K562 (cell line): ENCODE data around the gene MYOM1. TPM values are rescaled to one million over a fixed set of nuclear protein-coding genes. Genes with fewer than 3 reads are reported as not detected.

Experiments used
- CBX8 ChIP-seq: fragments of 200-600 bp; sonication (generic); IDR thresholded peaks from 2 replicates; pipeline ENCODE4 v1.6.1; 2012; ENCODE audit warnings: borderline replicate concordance, mixed run types, low read depth, mild to moderate bottlenecking, moderate library complexity, mixed read lengths, low read length, control low read depth, inconsistent platforms; ENCODE audit not compliant: poor library complexity, severe bottlenecking; ENCODE audit errors: extremely low read depth
- CGGBP1 ChIP-seq: fragments of 250-450 bp; sonication (Bioruptor Pico); IDR thresholded peaks from 2 replicates; pipeline ENCODE4 v1.9.0; 2021; ENCODE audit warnings: mild to moderate bottlenecking
- CHD1 ChIP-seq: fragments of 200-600 bp; sonication (generic); IDR thresholded peaks from one replicate; pipeline ENCODE4 v1.6.1; 2012; ENCODE audit warnings: mild to moderate bottlenecking, moderate library complexity, low read length, inconsistent platforms
- CXXC5 ChIP-seq: fragments of 250-450 bp; sonication (Bioruptor Pico); IDR thresholded peaks from 2 replicates; pipeline ENCODE4 v1.8.0; 2022; ENCODE audit warnings: inconsistent platforms, mild to moderate bottlenecking, moderate library complexity
- EHMT2 ChIP-seq: fragments of 450-650 bp; IDR thresholded peaks from 2 replicates; pipeline ENCODE4 v1.6.1; 2018; ENCODE audit warnings: antibody characterized with exemption
- ERF ChIP-seq: fragments of 450-650 bp; formaldehyde crosslinking; IDR thresholded peaks from 2 replicates; pipeline ENCODE4 v1.4.0; 2020; ENCODE audit warnings: mild to moderate bottlenecking, mixed read lengths
- ESRRA ChIP-seq: fragments of 450-650 bp; IDR thresholded peaks from 2 replicates; pipeline ENCODE4 v1.6.1; 2014; ENCODE audit warnings: low read depth, mild to moderate bottlenecking, moderate library complexity, borderline replicate concordance
- GATAD2A ChIP-seq: fragments of 450-650 bp; IDR thresholded peaks from 2 replicates; pipeline ENCODE4 v1.6.1; 2017
- HDAC3 ChIP-seq: fragments of 450-650 bp; IDR thresholded peaks from 2 replicates; pipeline ENCODE4 v1.6.1; 2018; ENCODE audit warnings: borderline replicate concordance, mild to moderate bottlenecking, moderate library complexity; ENCODE audit not compliant: partially characterized antibody
- HNRNPL ChIP-seq: fragments of 200-400 bp; formaldehyde crosslinking; IDR thresholded peaks from 2 replicates; pipeline ENCODE4 v1.6.1; 2017; ENCODE audit warnings: low read depth, mild to moderate bottlenecking, low read length
- KLF13 ChIP-seq: fragments of 450-650 bp; IDR thresholded peaks from 2 replicates; pipeline ENCODE4 v1.6.1; 2016; ENCODE audit warnings: missing genetic modification characterization, low read depth, mild to moderate bottlenecking, missing compliant biosample characterization, moderate library complexity, borderline replicate concordance
- NCOR1 ChIP-seq: fragments of 450-650 bp; IDR thresholded peaks from 2 replicates; pipeline ENCODE4 v1.6.1; 2016; ENCODE audit warnings: mild to moderate bottlenecking, moderate library complexity
- NR0B1 ChIP-seq: fragments of 450-650 bp; IDR thresholded peaks from one replicate; pipeline ENCODE4 v1.6.1; 2018; ENCODE audit warnings: mild to moderate bottlenecking, moderate library complexity; ENCODE audit not compliant: partially characterized antibody
- PHB2 ChIP-seq: fragments of 450-650 bp; IDR thresholded peaks from 2 replicates; pipeline ENCODE4 v1.6.1; 2017; ENCODE audit warnings: low read depth
- POLR2B ChIP-seq: fragments of 450-650 bp; IDR thresholded peaks from 2 replicates; pipeline ENCODE4 v1.6.1; 2018; ENCODE audit warnings: low read depth; ENCODE audit not compliant: partially characterized antibody
- POLR3G ChIP-seq: IDR thresholded peaks from 2 replicates; pipeline ENCODE4 v1.6.1; 2011; ENCODE audit not compliant: insufficient read length, insufficient replicate concordance; ENCODE audit errors: extremely low read depth
- PRDM10 ChIP-seq: fragments of 450-650 bp; IDR thresholded peaks from 2 replicates; pipeline ENCODE4 v1.6.1; 2018; ENCODE audit not compliant: partially characterized antibody
- RNF2 ChIP-seq: sonication (generic); IDR thresholded peaks from 2 replicates; pipeline ENCODE4 v1.6.1; 2016
- USF1 ChIP-seq: sonication (generic); formaldehyde crosslinking; IDR thresholded peaks from 2 replicates; pipeline ENCODE4 v1.9.0; 2022; ENCODE audit warnings: mild to moderate bottlenecking, missing genetic modification reagents
- USF2 ChIP-seq: sonication (generic); formaldehyde crosslinking; IDR thresholded peaks from 2 replicates; pipeline ENCODE4 v1.5.0; 2020; ENCODE audit warnings: missing genetic modification reagents
- ZNF324 ChIP-seq: fragments of 250-450 bp; sonication (Bioruptor Pico); IDR thresholded peaks from 2 replicates; pipeline ENCODE4 v1.4.0; 2020; ENCODE audit warnings: mild to moderate bottlenecking
- ZNF668 ChIP-seq: fragments of 250-450 bp; sonication (Bioruptor Pico); IDR thresholded peaks from 2 replicates; pipeline ENCODE4 v1.8.0; 2022; ENCODE audit warnings: mild to moderate bottlenecking, inconsistent platforms
- polyA plus RNA-seq, 8 experiments: library from polyadenylated mRNA; depleted of rRNA in 4 of 8; stranded (reverse) in 5 of 8; unstranded in 3 of 8; fragments of >200 nt; fragmentation: Nextera tagmentation in 2 of 8; fragmentation: Illumina TruSeq in 1 of 8; extraction: Ambion mirVana in 2 of 8; extraction: Trizol in 1 of 8; gene quantifications; 2 replicates each; pipeline versions ENCODE4 v1.2.1 to v1.2.3, GENCODE V29; 2011 to 2014; ENCODE audit warnings: inconsistent platforms in 1 of 8, missing spikeins in 1 of 8
- total RNA-seq, 7 experiments: library from RNA; depleted of rRNA in 6 of 7; stranded (reverse); fragments of >200 nt in 6 of 7; fragmentation: Illumina TruSeq in 2 of 7; extraction: Trizol in 2 of 7; gene quantifications; 2 replicates each; pipeline versions ENCODE4 v1.2.1 to v1.2.3, GENCODE V29; 2011 to 2021; ENCODE audit warnings: low replicate concordance in 1 of 7

Gene MYOM1
- total and polyA plus RNA-seq, 9 of the 15 experiments (the other 6 are each of a cell fraction or from before 2014, with no cell fraction given), result 0.01 to 0.62 (median 0.25) TPM

GRCh38 chr18:3138274-3138975, 81.3 kb downstream of the MYOM1 start (continued):
- no peak for TF ChIP-seq HNRNPL
- no peak for TF ChIP-seq ZNF668 (CRISPR knock-in tag)
- no peak for TF ChIP-seq PRDM10
- no peak for TF ChIP-seq POLR2B
- no peak for TF ChIP-seq ERF (CRISPR knock-in tag)
- peak; percentile 77 for TF ChIP-seq USF2 (CRISPR knock-in tag)
- peak; percentile 21; the same call in 1 of the 2 replicates for TF ChIP-seq NCOR1
- TF ChIP-seq CHD1, result no peak
- no peak for TF ChIP-seq CGGBP1 (CRISPR knock-in tag)
- no peak for TF ChIP-seq PHB2
- no peak for TF ChIP-seq CBX8
- TF ChIP-seq USF1, result peak; percentile 63
- no peak for TF ChIP-seq GATAD2A
- TF ChIP-seq CXXC5 (CRISPR knock-in tag), result no peak
- no peak for TF ChIP-seq NR0B1
- TF ChIP-seq HDAC3, result no peak
- TF ChIP-seq ESRRA, result peak; percentile 57
- no peak for TF ChIP-seq ZNF324 (CRISPR knock-in tag)
- TF ChIP-seq POLR3G, result no peak
- no peak for TF ChIP-seq RNF2
- no peak for TF ChIP-seq KLF13 (tag)
- no peak for TF ChIP-seq EHMT2
